ENCODE results near the gene TIPRL.

TIPRL gene

GRCh38 chr1:168135921-168136708, 42.6 kb upstream of the TIPRL start:
- peak overlapping the region; percentile 88 for H3K27ac ChIP-seq
- TF ChIP-seq CTCF (conservative IDR thresholded peaks at IDR 0.05; ENCODE audit: low read depth), result no peak
- ChIA-PET CTCF (interaction anchor here (0.5 to 1.3 kb wide), 4 partner anchors 9 to 331 kb away, joined by 3 to 5 read pairs (median 4); no protein-coding TSS in a partner anchor), POLR2A (ENCODE audit: low non-redundant PET) (no interaction called here)
- DNase-seq (ENCODE audit: low spot score), result peak; percentile 30

GRCh38 chr1:168136709-168137514, 41.9 kb upstream of the TIPRL start, which contains the start of gene GPR161:
GPR161 (minus strand) TSS chr1:168136930; CDS start chr1:168104850, 32,080 bp downstream.
- DNase-seq (ENCODE audit: low spot score), result no peak
- peak within 1 kb of the TSS; percentile 88 for H3K27ac ChIP-seq
- POLR2A ChIA-PET (ENCODE audit: low non-redundant PET), result no interaction called here
- no peak for TF ChIP-seq CTCF (conservative IDR thresholded peaks at IDR 0.05; ENCODE audit: low read depth)
- CTCF ChIA-PET, result interaction anchor here (0.5 to 1.3 kb wide), 3 partner anchors 9 to 55 kb away, joined by 3 to 5 read pairs (median 4); no protein-coding TSS in a partner anchor

GRCh38 chr1:168137515-168137821, 41.3 kb upstream of the TIPRL start:
- ChIA-PET POLR2A (ENCODE audit: low non-redundant PET) (no interaction called here), CTCF (interaction anchor here (0.5 to 0.8 kb wide), 2 partner anchors 45 to 116 kb away, joined by 8 to 9 read pairs; no protein-coding TSS in a partner anchor)
- TF ChIP-seq CTCF (conservative IDR thresholded peaks at IDR 0.05; ENCODE audit: low read depth), result no peak
- peak overlapping the region; percentile 88 for H3K27ac ChIP-seq
- DNase-seq (ENCODE audit: low spot score), result no peak

GRCh38 chr1:168138134-168138533, 40.6 kb upstream of the TIPRL start:
- no peak for DNase-seq (ENCODE audit: low spot score)
- POLR2A ChIA-PET (ENCODE audit: low non-redundant PET), result no interaction called here
- CTCF ChIA-PET, result interaction anchor here (0.8 kb wide), 1 partner anchor 115 kb away, joined by 8 read pairs; no protein-coding TSS in a partner anchor
- no peak for TF ChIP-seq CTCF (conservative IDR thresholded peaks at IDR 0.05; ENCODE audit: low read depth)
- H3K27ac ChIP-seq, result no peak overlapping the region

GRCh38 chr1:168139070-168139469, 39.7 kb upstream of the TIPRL start:
- ChIA-PET POLR2A (ENCODE audit: low non-redundant PET) (no interaction called here), CTCF (interaction anchor here (0.6 kb wide), 1 partner anchor 55 kb away, joined by 3 read pairs; no protein-coding TSS in a partner anchor)
- no peak for DNase-seq (ENCODE audit: low spot score)
- TF ChIP-seq CTCF (conservative IDR thresholded peaks at IDR 0.05; ENCODE audit: low read depth), result no peak
- no peak overlapping the region for H3K27ac ChIP-seq

- POLR2A ChIA-PET (ENCODE audit: low non-redundant PET), result no interaction called here
- DNase-seq (ENCODE audit: low spot score), result no peak
- no peak overlapping the region for H3K27ac ChIP-seq
- no peak for TF ChIP-seq CTCF (conservative IDR thresholded peaks at IDR 0.05; ENCODE audit: low read depth)
- CTCF ChIA-PET, result interaction anchor here (0.6 to 1.1 kb wide), 2 partner anchors 37 to 116 kb away, joined by 3 read pairs; no protein-coding TSS in a partner anchor
These were observed 36.8 kb upstream of the TIPRL start for GRCh38 chr1:168141871-168142385.
